Vagina (tissue), 2 donors: ENCODE data around the gene KAZN. TPM values are rescaled to one million over a fixed set of nuclear protein-coding genes. Genes with fewer than 3 reads are reported as not detected.

ENCODE experiments used
- DNase-seq, 2 donors: peaks; one replicate each; pipeline ENCODE4 v3.0.0-alpha.2; 2017; ENCODE audit errors: extremely low spot score in 2 of 2
- H3K27ac ChIP-seq: fragments of 200-600 bp; sonication (generic); one replicate; pipeline ENCODE4 v1.5.1; 2019
- H3K27me3 ChIP-seq: fragments of 200-600 bp; sonication (generic); one replicate; pipeline ENCODE4 v1.5.1; 2019
- H3K36me3 ChIP-seq, 2 donors: fragments of 200-600 bp; sonication (generic); one replicate each; pipeline ENCODE4 v1.5.1; 2017 to 2019
- H3K4me1 ChIP-seq: fragments of 200-600 bp; sonication (generic); one replicate; pipeline ENCODE4 v1.5.1; 2019
- H3K4me3 ChIP-seq, 2 donors: fragments of 200-600 bp; sonication (generic); 1 replicate in 1 of 2; 2 replicates in 1 of 2; pipeline ENCODE4 v1.5.1; 2016 to 2019
- H3K9me3 ChIP-seq: fragments of 200-600 bp; sonication (generic); one replicate; pipeline ENCODE4 v1.5.1; 2019
- POLR2A ChIP-seq, 2 donors: fragments of 450-650 bp; IDR thresholded peaks; one replicate each; pipeline ENCODE4 v1.6.1; 2017; ENCODE audit warnings: antibody characterized with exemption in 2 of 2, mild to moderate bottlenecking in 2 of 2, moderate library complexity in 2 of 2
- POLR2AphosphoS5 ChIP-seq, 2 donors: sonication (generic); formaldehyde crosslinking; IDR thresholded peaks; one replicate each; pipeline ENCODE4 v1.9.0; 2017; ENCODE audit warnings: antibody characterized with exemption in 2 of 2, mild to moderate bottlenecking in 2 of 2, low read depth in 1 of 2; ENCODE audit not compliant: insufficient read depth in 1 of 2
- intact Hi-C: fragments of 100-400 bp; cut with DNase I; formaldehyde crosslinking; loops from one replicate; pipeline ENCODE4 v1.15.1; 2023
- total RNA-seq: library from RNA; depleted of rRNA; stranded (reverse); fragments of >200 nt; gene quantifications from one replicate; pipeline ENCODE4 v1.2.3, GENCODE V29; 2016
- TF ChIP-seq, protein P1 (sequence below), 3 experiments: fragments of 450-650 bp in 2 of 3; fragments of 200-600 bp in 1 of 3; sonication (generic) in 1 of 3; IDR thresholded peaks; one replicate each; pipeline ENCODE4 v1.5.1; 2017 to 2019; ENCODE audit warnings: antibody characterized with exemption in 3 of 3, mild to moderate bottlenecking in 2 of 3, moderate library complexity in 2 of 3

KAZN gene
- total RNA-seq, 1 donor from 2014 or later: 29.5 TPM

DNA sequence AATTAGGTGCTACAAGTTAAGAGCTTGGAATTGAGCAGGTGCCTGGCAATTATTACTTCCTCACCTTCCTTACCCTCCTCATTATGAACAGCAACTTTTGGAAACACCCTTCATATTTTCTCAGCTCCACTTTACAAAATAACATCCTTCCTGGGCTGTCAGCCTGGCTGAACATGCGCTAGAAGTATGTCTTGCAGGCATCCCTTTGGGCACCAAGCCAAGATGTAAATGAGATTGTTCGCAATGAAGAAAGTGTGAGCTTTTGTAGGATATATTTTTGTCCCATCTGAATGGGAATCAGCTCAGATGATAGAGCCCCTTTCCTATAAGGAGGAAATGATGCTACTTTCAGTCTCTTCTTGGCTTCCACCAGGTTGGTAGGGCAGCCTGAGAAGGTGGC, 245.9 kb downstream of the KAZN start:
- H3K4me1 ChIP-seq: peaks cover 10% of the 10 kb centered on the region
- no peak for DNase-seq
- no peaks in the 10 kb centered on the region for H3K27me3 ChIP-seq
- no peak overlapping the region for H3K4me3 ChIP-seq
- peak overlapping the region; percentile 64 for H3K27ac ChIP-seq
- TF ChIP-seq POLR2AphosphoS5 (IDR thresholded peaks at IDR 0.05; ENCODE audit: insufficient read depth in 1 of 2, low read depth in 1 of 2) (no peak), POLR2A (IDR thresholded peaks at IDR 0.05) (no peak)
- TF ChIP-seq, protein P1, sequence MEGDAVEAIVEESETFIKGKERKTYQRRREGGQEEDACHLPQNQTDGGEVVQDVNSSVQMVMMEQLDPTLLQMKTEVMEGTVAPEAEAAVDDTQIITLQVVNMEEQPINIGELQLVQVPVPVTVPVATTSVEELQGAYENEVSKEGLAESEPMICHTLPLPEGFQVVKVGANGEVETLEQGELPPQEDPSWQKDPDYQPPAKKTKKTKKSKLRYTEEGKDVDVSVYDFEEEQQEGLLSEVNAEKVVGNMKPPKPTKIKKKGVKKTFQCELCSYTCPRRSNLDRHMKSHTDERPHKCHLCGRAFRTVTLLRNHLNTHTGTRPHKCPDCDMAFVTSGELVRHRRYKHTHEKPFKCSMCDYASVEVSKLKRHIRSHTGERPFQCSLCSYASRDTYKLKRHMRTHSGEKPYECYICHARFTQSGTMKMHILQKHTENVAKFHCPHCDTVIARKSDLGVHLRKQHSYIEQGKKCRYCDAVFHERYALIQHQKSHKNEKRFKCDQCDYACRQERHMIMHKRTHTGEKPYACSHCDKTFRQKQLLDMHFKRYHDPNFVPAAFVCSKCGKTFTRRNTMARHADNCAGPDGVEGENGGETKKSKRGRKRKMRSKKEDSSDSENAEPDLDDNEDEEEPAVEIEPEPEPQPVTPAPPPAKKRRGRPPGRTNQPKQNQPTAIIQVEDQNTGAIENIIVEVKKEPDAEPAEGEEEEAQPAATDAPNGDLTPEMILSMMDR (IDR thresholded peaks at IDR 0.05): no peak
- H3K9me3 ChIP-seq: peaks cover 3% of the 10 kb centered on the region
- no peaks in the 10 kb centered on the region for H3K36me3 ChIP-seq
- intact Hi-C loops: no loop called here

DNA sequence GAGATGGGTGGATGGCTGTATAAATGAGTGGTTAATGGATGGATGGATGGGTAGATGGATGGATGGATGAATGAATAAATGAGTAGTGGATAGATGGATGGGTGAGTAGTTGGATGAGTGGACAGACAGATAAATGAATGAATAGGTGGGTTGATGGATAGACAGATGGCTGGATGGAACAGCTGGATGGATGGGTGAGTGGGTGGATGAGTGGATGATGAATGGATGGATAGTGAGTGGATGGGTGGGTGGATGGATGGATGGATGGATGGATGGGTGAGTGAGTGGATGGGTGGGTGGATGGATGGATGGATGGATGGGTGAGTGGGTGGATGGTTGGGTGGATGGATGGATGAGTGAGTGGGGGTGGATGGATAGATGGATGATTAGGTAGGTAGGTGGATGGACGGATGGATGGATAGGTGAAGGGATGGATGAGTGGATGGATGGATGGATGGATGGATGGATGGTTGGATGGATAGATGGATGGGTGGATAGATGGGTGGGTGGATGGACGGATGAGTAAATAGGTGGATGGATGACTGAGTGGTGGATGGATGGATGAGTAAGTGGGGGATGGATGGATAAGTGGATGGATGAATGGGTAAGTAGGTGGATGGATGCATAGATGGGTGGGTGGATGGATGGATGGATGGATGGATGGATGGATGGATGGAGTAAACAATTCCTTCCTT, 246.6 kb downstream of the KAZN start:
- intact Hi-C loops: no loop called here
- Histone ChIP-seq H3K36me3 (no peaks in the 10 kb centered on the region), H3K4me1 (peaks cover 11% of the 10 kb centered on the region), H3K4me3 (no peak overlapping the region), H3K9me3 (peaks cover 3% of the 10 kb centered on the region), H3K27me3 (no peaks in the 10 kb centered on the region), H3K27ac (peak overlapping the region; percentile 64)
- DNase-seq: no peak
- TF ChIP-seq POLR2AphosphoS5 (IDR thresholded peaks at IDR 0.05; ENCODE audit: insufficient read depth in 1 of 2, low read depth in 1 of 2) (no peak), POLR2A (IDR thresholded peaks at IDR 0.05) (no peak)
- TF ChIP-seq, protein P1 (IDR thresholded peaks at IDR 0.05): no peak

DNA sequence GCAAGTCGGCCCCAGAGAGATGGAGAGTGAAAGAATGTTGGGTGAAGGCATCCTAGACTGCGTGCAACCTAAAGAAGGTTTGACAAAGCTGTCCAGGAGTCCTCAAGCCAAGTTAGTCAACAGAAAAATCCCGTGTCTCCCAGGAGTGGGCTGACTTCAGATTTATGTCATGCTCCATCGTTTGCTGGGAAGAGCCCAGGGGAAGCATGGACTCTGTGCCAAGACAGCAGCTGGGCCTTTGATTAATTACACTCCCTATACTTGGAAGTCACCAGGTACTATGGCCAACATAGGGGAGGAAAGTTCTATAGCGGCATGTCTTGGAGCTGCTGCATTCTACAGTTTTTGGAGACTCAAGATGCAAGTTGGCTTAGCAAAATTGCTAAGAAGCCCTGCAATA, 247.4 kb downstream of the KAZN start:
- no peaks in the 10 kb centered on the region for H3K27me3 ChIP-seq
- TF ChIP-seq POLR2A (IDR thresholded peaks at IDR 0.05) (no peak), POLR2AphosphoS5 (IDR thresholded peaks at IDR 0.05; ENCODE audit: insufficient read depth in 1 of 2, low read depth in 1 of 2) (no peak)
- TF ChIP-seq, protein P1 (IDR thresholded peaks at IDR 0.05): no peak
- no peak overlapping the region for H3K4me3 ChIP-seq
- H3K36me3 ChIP-seq: no peaks in the 10 kb centered on the region
- H3K27ac ChIP-seq: no peak overlapping the region
- peaks cover 16% of the 10 kb centered on the region for H3K4me1 ChIP-seq
- no peak for DNase-seq
- peaks cover 3% of the 10 kb centered on the region for H3K9me3 ChIP-seq
- intact Hi-C loops: no loop called here

DNA sequence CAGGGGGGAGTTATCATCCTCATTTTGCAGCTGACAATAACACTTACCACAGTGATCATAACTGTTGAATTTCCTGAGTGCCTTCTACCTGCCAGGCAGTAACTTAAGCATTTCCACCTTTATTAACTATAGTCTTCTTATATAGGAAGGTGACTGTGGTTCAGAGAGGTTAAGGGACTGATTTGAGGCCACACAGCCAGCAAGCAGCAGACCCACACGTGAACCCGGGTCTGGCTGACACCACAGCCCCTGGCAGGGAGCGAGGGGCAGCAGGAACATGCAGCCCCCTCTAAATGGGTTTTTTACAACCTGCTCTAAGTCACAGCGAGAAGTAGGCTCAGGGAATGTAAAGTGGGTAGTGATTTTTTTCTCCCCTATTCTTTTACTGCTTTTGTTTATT, 248.2 kb downstream of the KAZN start:
- TF ChIP-seq POLR2A (IDR thresholded peaks at IDR 0.05): no peak
- H3K4me3 ChIP-seq: no peak overlapping the region
- peaks cover 16% of the 10 kb centered on the region for H3K4me1 ChIP-seq
- H3K36me3 ChIP-seq: no peaks in the 10 kb centered on the region
- no peaks in the 10 kb centered on the region for H3K27me3 ChIP-seq
- H3K9me3 ChIP-seq: peaks cover 2% of the 10 kb centered on the region
- intact Hi-C loops: no loop called here
- DNase-seq: no peak
- H3K27ac ChIP-seq: no peak overlapping the region

DNA sequence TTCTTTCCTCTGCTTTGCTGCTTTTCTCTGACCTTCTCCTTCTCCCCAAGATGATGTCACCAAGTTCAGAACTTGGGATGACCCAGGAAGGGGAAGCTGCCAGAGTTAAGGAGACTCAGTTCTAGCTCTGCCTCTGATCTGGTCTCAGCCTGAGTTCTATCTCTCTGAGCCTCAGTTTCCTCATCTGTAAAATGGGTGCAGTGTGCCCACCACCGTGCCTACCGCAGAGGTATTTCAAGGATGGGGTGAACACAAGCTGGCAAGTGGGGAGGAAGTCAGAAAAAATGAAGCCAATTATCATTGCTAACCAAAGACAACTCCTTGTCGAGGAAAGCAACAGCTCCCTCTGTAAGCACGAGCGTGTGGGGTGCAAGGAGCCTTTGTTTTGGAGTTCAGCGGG, 249.7 kb downstream of the KAZN start:
- Histone ChIP-seq H3K27me3 (no peaks in the 10 kb centered on the region), H3K36me3 (no peaks in the 10 kb centered on the region), H3K4me3 (no peak overlapping the region), H3K4me1 (peaks cover 16% of the 10 kb centered on the region), H3K9me3 (no peaks in the 10 kb centered on the region), H3K27ac (peak overlapping the region; percentile 64)
- intact Hi-C loops: no loop called here
- DNase-seq: no peak
- TF ChIP-seq POLR2A (IDR thresholded peaks at IDR 0.05): no peak
- no peak for TF ChIP-seq POLR2AphosphoS5 (IDR thresholded peaks at IDR 0.05; ENCODE audit: insufficient read depth in 1 of 2, low read depth in 1 of 2)
- TF ChIP-seq, protein P1 (IDR thresholded peaks at IDR 0.05): no peak
